Endothelial cell of umbilical vein (primary cell): ENCODE measurements around the gene ATAD2B. TPM values are rescaled to one million over a fixed set of nuclear protein-coding genes. Genes with fewer than 3 reads are reported as not detected.

Experiments used
- BruUV-seq: library from RNA; stranded (reverse); fragments of 400-500 nt; replicated peaks from 2 replicates; lab custom pipeline; 2021; lab: Mats Ljungman, UMichigan
- CTCF ChIA-PET: fragments of 300-600, 350-600 bp; sonication (Branson Sonifier 250); formaldehyde crosslinking; loops from one replicate; lab custom pipeline; 2021; ENCODE audit warnings: antibody characterized with exemption, inconsistent platforms; lab: Charles Lee
- POLR2A ChIA-PET: fragments of 300-600, 350-600 bp; sonication (Branson Sonifier 250); formaldehyde crosslinking; loops from one replicate; lab custom pipeline; 2021; ENCODE audit warnings: antibody characterized with exemption, inconsistent platforms; lab: Charles Lee
- DNase-seq: peaks from one replicate; pipeline ENCODE4 v3.0.0-alpha.2; 2011; ENCODE audit warnings: low read depth, low spot score
- FAIRE-seq: peaks from 2 replicates; lab custom pipeline; 2011; peaks lifted over from hg19 to GRCh38; lab: Jason Lieb, UNC
- H2AFZ ChIP-seq: 2 replicates; pipeline ENCODE4 v1.6.0; 2012; ENCODE audit warnings: low read depth, low read length, control low read depth, inconsistent platforms
- H3K27ac ChIP-seq: 2 replicates; pipeline ENCODE4 v1.5.1; 2011; ENCODE audit warnings: low read depth, mild to moderate bottlenecking, control low read depth, low read length, moderate library complexity; ENCODE audit not compliant: insufficient read depth
- H3K27me3 ChIP-seq, 2 experiments: 2 replicates each; pipeline versions ENCODE4 v1.6.0 to v1.6.1; 2011; ENCODE audit warnings: low read length in 2 of 2, mixed read lengths in 1 of 2; ENCODE audit not compliant: control insufficient read depth in 2 of 2, insufficient read depth in 2 of 2
- H3K36me3 ChIP-seq, 2 experiments: 2 replicates in 1 of 2; 3 replicates in 1 of 2; pipeline ENCODE4 v1.5.1; 2011; ENCODE audit warnings: low read length in 2 of 2, mild to moderate bottlenecking in 1 of 2, moderate library complexity in 1 of 2; ENCODE audit not compliant: control insufficient read depth in 2 of 2, insufficient read depth in 2 of 2; ENCODE audit errors: extremely low read depth in 1 of 2
- H3K4me1 ChIP-seq: 3 replicates; pipeline ENCODE4 v1.5.1; 2011; ENCODE audit warnings: mild to moderate bottlenecking, low read length; ENCODE audit not compliant: control insufficient read depth, insufficient read depth; ENCODE audit errors: extremely low read depth
- H3K4me2 ChIP-seq: 2 replicates; pipeline ENCODE4 v1.6.1; 2011; ENCODE audit warnings: low read length, control low read depth, mixed read lengths; ENCODE audit not compliant: insufficient read depth
- H3K4me3 ChIP-seq, 3 experiments: fragments of 200-600 bp in 1 of 3; sonication (generic), shearing (Covaris generic) in 1 of 3; replicated peaks in 1 of 3; 2 replicates each; pipeline ENCODE4 v1.5.1; 2011 to 2016; ENCODE audit warnings: control low read depth in 3 of 3, low read length in 3 of 3, mild to moderate bottlenecking in 2 of 3, inconsistent platforms in 1 of 3, low read depth in 1 of 3, moderate library complexity in 1 of 3; ENCODE audit not compliant: insufficient read depth in 1 of 3
- H3K79me2 ChIP-seq: 2 replicates; pipeline ENCODE4 v1.6.0; 2012; ENCODE audit warnings: low read length, inconsistent platforms; ENCODE audit not compliant: control insufficient read depth, insufficient read depth
- H3K9ac ChIP-seq: replicated peaks from 2 replicates; pipeline ENCODE3; 2011; ENCODE audit warnings: low read length, control low read depth; ENCODE audit not compliant: insufficient read depth; ENCODE audit errors: extremely low read depth
- H3K9me1 ChIP-seq: replicated peaks from 3 replicates; pipeline ENCODE4 v1.6.0; 2011; ENCODE audit warnings: mild to moderate bottlenecking, low read length; ENCODE audit not compliant: control insufficient read depth, insufficient read depth; ENCODE audit errors: extremely low read depth
- H3K9me3 ChIP-seq: replicated peaks from 2 replicates; pipeline ENCODE4 v1.5.1; 2012; ENCODE audit warnings: low read length, inconsistent platforms; ENCODE audit not compliant: control insufficient read depth, insufficient read depth
- H4K20me1 ChIP-seq: replicated peaks from 2 replicates; pipeline ENCODE3; 2011; ENCODE audit warnings: mild to moderate bottlenecking, low read length; ENCODE audit not compliant: control insufficient read depth, insufficient read depth; ENCODE audit errors: extremely low read depth
- CTCF ChIP-seq, 2 donors: IDR thresholded peaks; 1 replicate in 1 of 2; 2 replicates in 1 of 2; pipeline ENCODE4 v1.5.1; 2011; ENCODE audit warnings: low read length in 2 of 2, mild to moderate bottlenecking in 2 of 2, moderate library complexity in 2 of 2, control low read depth in 1 of 2, inconsistent platforms in 1 of 2, low read depth in 1 of 2; ENCODE audit not compliant: insufficient read depth in 1 of 2; ENCODE audit errors: extremely low read depth in 1 of 2
- EZH2 ChIP-seq: IDR thresholded peaks from 2 replicates; pipeline ENCODE4 v1.6.1; 2012; ENCODE audit warnings: borderline replicate concordance, low read depth, mild to moderate bottlenecking, moderate library complexity, low read length, inconsistent platforms; ENCODE audit not compliant: severe bottlenecking
- FOS ChIP-seq: IDR thresholded peaks from 2 replicates; pipeline ENCODE4 v1.6.1; 2011; ENCODE audit warnings: mild to moderate bottlenecking, low read length, moderate library complexity, borderline replicate concordance; ENCODE audit not compliant: insufficient read depth
- GATA2 ChIP-seq: IDR thresholded peaks from 2 replicates; pipeline ENCODE4 v1.7.0; 2011; ENCODE audit warnings: low read depth, mild to moderate bottlenecking, moderate library complexity, mixed read lengths, low read length; ENCODE audit not compliant: insufficient read length, insufficient read depth
- JUN ChIP-seq: IDR thresholded peaks from 2 replicates; pipeline ENCODE4 v1.6.1; 2011; ENCODE audit warnings: borderline replicate concordance, low read depth; ENCODE audit not compliant: insufficient read length, insufficient read depth
- MAX ChIP-seq: IDR thresholded peaks from 2 replicates; pipeline ENCODE4 v1.6.1; 2011; ENCODE audit not compliant: insufficient read depth, insufficient read length
- MYC ChIP-seq: IDR thresholded peaks from one replicate; pipeline ENCODE4 v1.6.1; 2011; ENCODE audit warnings: mild to moderate bottlenecking, low read depth, low read length
- POLR2A ChIP-seq: IDR thresholded peaks from 2 replicates; pipeline ENCODE4 v1.6.1; 2012; ENCODE audit warnings: low read depth, mild to moderate bottlenecking, control low read depth, low read length
- POLR2AphosphoS5 ChIP-seq: IDR thresholded peaks from 2 replicates; pipeline ENCODE4 v1.6.1; 2012; ENCODE audit warnings: low read depth, mild to moderate bottlenecking, control low read depth, low read length, moderate library complexity; ENCODE audit not compliant: insufficient read depth
- dilution Hi-C: fragments of 300-500 bp; cut with MboI; formaldehyde crosslinking; loops from one replicate; pipeline ENCODE4 v1.15.0; 2019; ENCODE audit warnings: low sequenced_read_pairs; ENCODE audit not compliant: extremely low pct_ligation_motif_present
- intact Hi-C: fragments of 100-400 bp; cut with micrococcal nuclease; formaldehyde crosslinking; loops from one replicate; pipeline ENCODE4 v1.10.0; 2022
- polyA plus RNA-seq, 4 experiments: library from polyadenylated mRNA; depleted of rRNA in 3 of 4; stranded (reverse) in 3 of 4; unstranded in 1 of 4; fragments of >200 nt; gene quantifications; 2 replicates each; pipeline versions ENCODE4 v1.2.1 to v1.2.3, GENCODE V29; 2011 to 2012; ENCODE audit warnings: missing spikeins in 1 of 4
- total RNA-seq: library from RNA; stranded (reverse); gene quantifications from 2 replicates; pipeline ENCODE4 v1.2.3, GENCODE V29; 2021

Gene ATAD2B
- total and polyA plus RNA-seq, 2 donors (not counting 3 experiments of a cell fraction or from before 2014, with no cell fraction given): 2.5 to 19.1 TPM

DNA sequence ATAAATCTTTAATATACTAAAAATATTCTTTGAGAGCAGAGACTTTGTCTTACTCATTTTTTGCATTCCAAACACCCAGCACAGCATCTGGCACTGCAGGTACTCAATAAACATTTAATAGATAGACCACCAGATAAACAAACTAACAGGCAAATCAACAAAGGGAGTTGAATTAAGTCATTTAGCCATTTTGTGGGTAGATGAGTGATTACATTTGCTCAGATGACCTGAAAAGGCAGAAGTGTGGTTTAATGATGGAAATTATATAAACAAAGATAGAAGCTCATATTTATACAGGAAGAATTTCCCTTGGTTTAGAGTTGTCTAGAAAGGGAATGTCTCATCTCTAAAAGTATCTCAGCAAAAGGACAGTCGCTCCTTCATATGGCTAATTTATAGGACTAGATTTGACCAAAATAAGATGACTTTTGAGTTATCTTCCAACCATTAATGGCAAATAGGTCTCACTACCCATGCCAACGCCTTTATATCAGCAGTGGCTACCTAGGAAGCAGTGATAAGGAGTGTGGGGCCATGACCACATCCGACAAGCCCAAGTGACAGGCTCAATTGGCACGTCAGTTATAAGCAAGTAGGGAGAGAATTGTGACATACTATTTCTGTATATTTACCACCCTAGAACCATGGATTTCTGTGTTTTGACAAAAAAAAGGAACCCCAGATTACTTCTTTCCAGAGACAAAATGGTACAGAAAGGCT, 173.5 kb downstream of the ATAD2B start:
- peaks cover 17% of the 10 kb centered on the region for H3K4me1 ChIP-seq
- ChIA-PET CTCF (no interaction called here), POLR2A (interaction anchor here (0.6 kb wide), 1 partner anchor 71 kb away, joined by 5 read pairs; no protein-coding TSS in a partner anchor)
- dilution Hi-C loops: no loop called here
- no peak overlapping the region for H3K9ac ChIP-seq
- H3K4me2 ChIP-seq: no peak overlapping the region
- no TSS peak for BruUV-seq
- H3K27me3 ChIP-seq: no peaks in the 10 kb centered on the region
- no peaks in the 10 kb centered on the region for H4K20me1 ChIP-seq
- H3K4me3 ChIP-seq: no peak overlapping the region
- intact Hi-C loops: loop anchor here (10.0 kb wide), 1 partner anchor 369 kb away; the partner anchor contains the start of gene KLHL29
- no peak overlapping the region for H2AFZ ChIP-seq
- no peak overlapping the region for H3K27ac ChIP-seq
- peaks cover 0 to 3% of the 10 kb centered on the region in 2 experiments for H3K36me3 ChIP-seq
- DNase-seq: no peak
- no peaks in the 10 kb centered on the region for H3K9me3 ChIP-seq
- H3K9me1 ChIP-seq: no peaks in the 10 kb centered on the region
- TF ChIP-seq POLR2A (no peak), MYC (no peak), CTCF (IDR thresholded peaks at IDR 0.05; ENCODE audit: extremely low read depth in 1 of 2, insufficient read depth in 1 of 2, low read depth in 1 of 2, low read length in 2 of 2) (no peak), EZH2 (no peak), JUN (no peak), GATA2 (no peak), POLR2AphosphoS5 (no peak), FOS (no peak), MAX (no peak)
- H3K79me2 ChIP-seq: no peaks in the 10 kb centered on the region
- FAIRE-seq: no peak
